Measurements from ENCODE around the gene PNMA6E.
A peak's percentile ranks its signal among the peaks of the same experiment; 100 is the strongest.

Gene PNMA6E

GRCh38 chrX:153434801-153435200 is 33.7 kb upstream of the PNMA6E start:
- TF ChIP-seq CTCF (IDR thresholded peaks at IDR 0.05; ENCODE audit: low read depth, low read length) = no peak
- DNase-seq (ENCODE audit: low read depth in 2 of 2) = no peak
- H3K4me3 ChIP-seq (replicated peaks in 1 of 2; ENCODE audit: low read depth in 2 of 2, low read length in 2 of 2) = no peak overlapping the region

- no peak overlapping the region for H3K4me3 ChIP-seq (replicated peaks in 1 of 2; ENCODE audit: low read depth in 2 of 2, low read length in 2 of 2)
- DNase-seq (ENCODE audit: low read depth in 2 of 2) = no peak
- no peak for TF ChIP-seq CTCF (IDR thresholded peaks at IDR 0.05; ENCODE audit: low read depth, low read length)
These were observed 32.7 kb upstream of the PNMA6E start for GRCh38 chrX:153433781-153434285.

GRCh38 chrX:153433161-153433680 is 32.1 kb upstream of the PNMA6E start:
- no peak for DNase-seq (ENCODE audit: low read depth in 2 of 2)
- H3K4me3 ChIP-seq (replicated peaks in 1 of 2; ENCODE audit: low read depth in 2 of 2, low read length in 2 of 2) = no peak overlapping the region
- no peak for TF ChIP-seq CTCF (IDR thresholded peaks at IDR 0.05; ENCODE audit: low read depth, low read length)

- DNase-seq (ENCODE audit: low read depth in 2 of 2) = no peak
- no peak for TF ChIP-seq CTCF (IDR thresholded peaks at IDR 0.05; ENCODE audit: low read depth, low read length)
- no peak overlapping the region for H3K4me3 ChIP-seq (replicated peaks in 1 of 2; ENCODE audit: low read depth in 2 of 2, low read length in 2 of 2)
These were observed 29.6 kb upstream of the PNMA6E start for GRCh38 chrX:153430796-153431195.

GRCh38 chrX:153426204-153426603 is 25.1 kb upstream of the PNMA6E start:
- H3K4me3 ChIP-seq (replicated peaks in 1 of 2; ENCODE audit: low read depth in 2 of 2, low read length in 2 of 2) = no peak overlapping the region
- DNase-seq (ENCODE audit: low read depth in 2 of 2) = no peak
- no peak for TF ChIP-seq CTCF (IDR thresholded peaks at IDR 0.05; ENCODE audit: low read depth, low read length)

- TF ChIP-seq CTCF (IDR thresholded peaks at IDR 0.05; ENCODE audit: low read depth, low read length) = no peak
- no peak overlapping the region for H3K4me3 ChIP-seq (replicated peaks in 1 of 2; ENCODE audit: low read depth in 2 of 2, low read length in 2 of 2)
- peak in 1 of 2 donors; percentile 28 for DNase-seq (ENCODE audit: low read depth in 2 of 2)
These were observed 22.5 kb upstream of the PNMA6E start for GRCh38 chrX:153423652-153424051.

GRCh38 chrX:153421856-153422255 is 20.7 kb upstream of the PNMA6E start:
- DNase-seq (ENCODE audit: low read depth in 2 of 2) = no peak
- no peak for TF ChIP-seq CTCF (IDR thresholded peaks at IDR 0.05; ENCODE audit: low read depth, low read length)

More at GRCh38 chrX:153421856-153422255, 20.7 kb upstream of the PNMA6E start:
- no peak overlapping the region for H3K4me3 ChIP-seq (replicated peaks in 1 of 2; ENCODE audit: low read depth in 2 of 2, low read length in 2 of 2)

All from cardiac fibroblast (primary cell).